HEK293 (cell line): ENCODE data around the gene CLCN7.

Experiments
- ZNF114 ChIP-seq: fragments of 450-650 bp; formaldehyde crosslinking; IDR thresholded peaks from 2 replicates; pipeline ENCODE4 v1.5.0; 2017; ENCODE audit warnings: missing biosample characterization, missing genetic modification characterization
- ZNF146 ChIP-seq: fragments of 450-650 bp; formaldehyde crosslinking; IDR thresholded peaks from 2 replicates; pipeline ENCODE4 v1.5.1; 2016; ENCODE audit warnings: missing biosample characterization, missing genetic modification characterization
- ZNF248 ChIP-seq: fragments of 450-650 bp; formaldehyde crosslinking; IDR thresholded peaks from 2 replicates; pipeline ENCODE4 v1.5.1; 2017; ENCODE audit warnings: missing biosample characterization, missing genetic modification characterization
- ZNF701 ChIP-seq: fragments of 450-650 bp; formaldehyde crosslinking; IDR thresholded peaks from 2 replicates; pipeline ENCODE4 v1.5.1; 2016; ENCODE audit warnings: missing biosample characterization, missing genetic modification characterization
- TF ChIP-seq, protein P1 (sequence below): fragments of 450-650 bp; formaldehyde crosslinking; IDR thresholded peaks from 2 replicates; pipeline ENCODE4 v1.5.1; 2016; ENCODE audit warnings: missing biosample characterization, missing genetic modification characterization
- TF ChIP-seq, protein P2 (sequence below): fragments of 450-650 bp; formaldehyde crosslinking; IDR thresholded peaks from 2 replicates; pipeline ENCODE4 v1.5.1; 2016; ENCODE audit warnings: missing biosample characterization, missing genetic modification characterization

DNA sequence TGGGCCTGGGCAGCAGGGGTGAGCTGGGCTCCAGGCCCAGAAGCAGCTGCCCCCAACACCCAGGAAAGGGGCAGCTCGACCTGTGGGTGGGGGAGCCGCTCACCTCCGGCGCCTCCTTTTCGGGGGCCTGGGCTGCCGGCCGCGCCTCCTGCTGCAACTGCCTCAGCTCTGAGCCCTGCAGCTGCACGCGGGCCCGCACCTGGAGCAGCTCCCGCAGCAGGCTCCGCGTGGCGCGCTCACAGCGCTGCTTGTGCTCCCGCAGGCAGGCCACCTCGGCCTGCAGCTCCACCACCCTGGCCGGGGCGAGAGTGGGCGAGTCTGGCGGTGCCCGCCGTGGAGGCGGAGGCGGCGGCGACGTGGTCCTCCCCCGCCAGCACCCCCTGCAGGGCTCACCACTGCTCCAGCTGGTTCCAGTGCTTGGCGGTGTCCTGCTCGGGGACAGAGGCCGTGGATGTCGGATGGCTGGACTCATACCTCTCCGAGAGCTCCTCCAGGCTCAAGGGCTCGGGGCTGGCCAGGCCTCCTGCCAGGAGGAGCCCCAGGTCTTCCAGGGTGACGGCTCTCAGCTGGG is 31.3 kb downstream of the CLCN7 start:
- TF ChIP-seq ZNF248 (tag by site-specific recombination) (no peak), ZNF701 (tag by site-specific recombination) (no peak), ZNF146 (tag by site-specific recombination) (no peak), ZNF114 (no peak)
- TF ChIP-seq, protein P1, sequence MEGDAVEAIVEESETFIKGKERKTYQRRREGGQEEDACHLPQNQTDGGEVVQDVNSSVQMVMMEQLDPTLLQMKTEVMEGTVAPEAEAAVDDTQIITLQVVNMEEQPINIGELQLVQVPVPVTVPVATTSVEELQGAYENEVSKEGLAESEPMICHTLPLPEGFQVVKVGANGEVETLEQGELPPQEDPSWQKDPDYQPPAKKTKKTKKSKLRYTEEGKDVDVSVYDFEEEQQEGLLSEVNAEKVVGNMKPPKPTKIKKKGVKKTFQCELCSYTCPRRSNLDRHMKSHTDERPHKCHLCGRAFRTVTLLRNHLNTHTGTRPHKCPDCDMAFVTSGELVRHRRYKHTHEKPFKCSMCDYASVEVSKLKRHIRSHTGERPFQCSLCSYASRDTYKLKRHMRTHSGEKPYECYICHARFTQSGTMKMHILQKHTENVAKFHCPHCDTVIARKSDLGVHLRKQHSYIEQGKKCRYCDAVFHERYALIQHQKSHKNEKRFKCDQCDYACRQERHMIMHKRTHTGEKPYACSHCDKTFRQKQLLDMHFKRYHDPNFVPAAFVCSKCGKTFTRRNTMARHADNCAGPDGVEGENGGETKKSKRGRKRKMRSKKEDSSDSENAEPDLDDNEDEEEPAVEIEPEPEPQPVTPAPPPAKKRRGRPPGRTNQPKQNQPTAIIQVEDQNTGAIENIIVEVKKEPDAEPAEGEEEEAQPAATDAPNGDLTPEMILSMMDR (tag by site-specific recombination) = no peak
- TF ChIP-seq, protein P2, sequence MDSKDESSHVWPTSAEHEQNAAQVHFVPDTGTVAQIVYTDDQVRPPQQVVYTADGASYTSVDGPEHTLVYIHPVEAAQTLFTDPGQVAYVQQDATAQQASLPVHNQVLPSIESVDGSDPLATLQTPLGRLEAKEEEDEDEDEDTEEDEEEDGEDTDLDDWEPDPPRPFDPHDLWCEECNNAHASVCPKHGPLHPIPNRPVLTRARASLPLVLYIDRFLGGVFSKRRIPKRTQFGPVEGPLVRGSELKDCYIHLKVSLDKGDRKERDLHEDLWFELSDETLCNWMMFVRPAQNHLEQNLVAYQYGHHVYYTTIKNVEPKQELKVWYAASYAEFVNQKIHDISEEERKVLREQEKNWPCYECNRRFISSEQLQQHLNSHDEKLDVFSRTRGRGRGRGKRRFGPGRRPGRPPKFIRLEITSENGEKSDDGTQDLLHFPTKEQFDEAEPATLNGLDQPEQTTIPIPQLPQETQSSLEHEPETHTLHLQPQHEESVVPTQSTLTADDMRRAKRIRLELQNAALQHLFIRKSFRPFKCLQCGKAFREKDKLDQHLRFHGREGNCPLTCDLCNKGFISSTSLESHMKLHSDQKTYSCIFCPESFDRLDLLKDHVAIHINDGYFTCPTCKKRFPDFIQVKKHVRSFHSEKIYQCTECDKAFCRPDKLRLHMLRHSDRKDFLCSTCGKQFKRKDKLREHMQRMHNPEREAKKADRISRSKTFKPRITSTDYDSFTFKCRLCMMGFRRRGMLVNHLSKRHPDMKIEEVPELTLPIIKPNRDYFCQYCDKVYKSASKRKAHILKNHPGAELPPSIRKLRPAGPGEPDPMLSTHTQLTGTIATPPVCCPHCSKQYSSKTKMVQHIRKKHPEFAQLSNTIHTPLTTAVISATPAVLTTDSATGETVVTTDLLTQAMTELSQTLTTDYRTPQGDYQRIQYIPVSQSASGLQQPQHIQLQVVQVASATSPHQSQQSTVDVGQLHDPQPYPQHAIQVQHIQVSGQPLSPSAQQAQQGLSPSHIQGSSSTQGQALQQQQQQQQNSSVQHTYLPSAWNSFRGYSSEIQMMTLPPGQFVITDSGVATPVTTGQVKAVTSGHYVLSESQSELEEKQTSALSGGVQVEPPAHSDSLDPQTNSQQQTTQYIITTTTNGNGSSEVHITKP = no peak
